Measurements from ENCODE around the gene DUOX1. TPM values are rescaled to one million over a fixed set of nuclear protein-coding genes. Genes with fewer than 3 reads are reported as not detected.
A peak's percentile ranks its signal among the peaks of the same experiment; 100 is the strongest.

DUOX1 gene
- total and polyA plus RNA-seq, 9 of the 15 experiments (the other 6 are each of a cell fraction or from before 2014, with no cell fraction given), result 0.01 to 0.22 (median 0.01) TPM; not detected in 6

DNA sequence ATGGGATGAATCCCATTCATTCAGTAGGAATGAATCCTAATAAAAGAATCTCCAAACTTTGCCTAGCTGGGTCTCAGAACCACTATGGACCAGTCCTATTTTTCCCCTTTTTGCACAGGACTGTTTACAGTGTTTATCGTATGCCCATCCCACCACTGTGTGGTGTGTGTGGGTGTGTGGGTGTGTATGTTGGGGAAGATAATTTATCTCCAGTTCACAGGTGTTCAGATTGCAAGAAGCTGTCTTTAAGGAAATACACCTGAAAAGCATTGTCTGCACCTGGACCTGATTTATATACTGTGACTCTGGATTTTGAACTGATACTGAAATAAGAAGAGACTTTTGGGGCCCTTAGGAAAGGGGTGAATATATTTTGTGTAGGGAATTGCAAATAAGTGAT lies 82.7 kb downstream of the DUOX1 start (continued):
- TF ChIP-seq NFRKB (IDR thresholded peaks at IDR 0.05; ENCODE audit: low read depth) (no peak), ZC3H8 (IDR thresholded peaks at IDR 0.05) (no peak), ARID1B (IDR thresholded peaks at IDR 0.05) (peak; percentile 80), PML (IDR thresholded peaks at IDR 0.05; ENCODE audit: low read length) (peak; percentile 63), RCOR1 (IDR thresholded peaks at IDR 0.05; ENCODE audit: borderline replicate concordance in 1 of 2, low read depth in 2 of 2, low read length in 2 of 2) (peak in 1 of 2 experiments; percentile 67; a peak in 1 of 4 replicates), TEAD4 (IDR thresholded peaks at IDR 0.05; ENCODE audit: low read length) (peak; percentile 91), TEAD4 (CRISPR knock-in tag; IDR thresholded peaks at IDR 0.05; ENCODE audit: borderline replicate concordance) (no peak)

Other genes starting within 250 kb of the DUOX1 start
Only the 7 nearest of the 8 such genes appear.
- gene TERB2, start 173.3 kb upstream of the DUOX1 start, total RNA-seq (2014; rRNA removed), result not detected in 2 replicates
- gene TERB2, start 173.3 kb upstream of the DUOX1 start, total RNA-seq (2014; rRNA removed; fragmentation: Illumina TruSeq; extraction: Trizol), result not detected in 2 replicates
- not detected in 2 replicates for gene TERB2, start 173.3 kb upstream of the DUOX1 start, total RNA-seq (2015; rRNA removed; fragmentation: Illumina TruSeq; extraction: Trizol)
- gene TERB2, start 173.3 kb upstream of the DUOX1 start, total RNA-seq (2021), result not detected in 2 replicates
- not detected in 2 replicates for gene TERB2, start 173.3 kb upstream of the DUOX1 start, polyA plus RNA-seq (2011; rRNA removed)
- not detected in 2 replicates for gene TERB2, start 173.3 kb upstream of the DUOX1 start, polyA plus RNA-seq (2014; fragmentation: Illumina TruSeq; extraction: Trizol)
- not detected for gene TERB2, start 173.3 kb upstream of the DUOX1 start, polyA plus RNA-seq (2014; fragmentation: Nextera tagmentation; extraction: Ambion mirVana)
- not detected in 2 replicates for gene TERB2, start 173.3 kb upstream of the DUOX1 start, polyA plus RNA-seq (2014; rRNA removed)
- gene SORD, start 106.8 kb upstream of the DUOX1 start, total RNA-seq (2014; rRNA removed), result 38.5 and 39.3 TPM in 2 replicates
- gene SORD, start 106.8 kb upstream of the DUOX1 start, total RNA-seq (2014; rRNA removed; fragmentation: Illumina TruSeq; extraction: Trizol), result 22.7 and 28.3 TPM in 2 replicates
- gene SORD, start 106.8 kb upstream of the DUOX1 start, total RNA-seq (2015; rRNA removed; fragmentation: Illumina TruSeq; extraction: Trizol), result 19.3 and 21.3 TPM in 2 replicates
- gene SORD, start 106.8 kb upstream of the DUOX1 start, total RNA-seq (2021), result 43.8 and 44.6 TPM in 2 replicates
- gene SORD, start 106.8 kb upstream of the DUOX1 start, polyA plus RNA-seq (2011; rRNA removed), result 62.2 and 79.2 TPM in 2 replicates
- gene SORD, start 106.8 kb upstream of the DUOX1 start, polyA plus RNA-seq (2014; fragmentation: Illumina TruSeq; extraction: Trizol), result 37.7 and 38.4 TPM in 2 replicates
- gene SORD, start 106.8 kb upstream of the DUOX1 start, polyA plus RNA-seq (2014; fragmentation: Nextera tagmentation; extraction: Ambion mirVana), result 10 to 100 TPM in 1 of 2 experiments, 1 to 10 TPM in 1; 5.9 to 14.1 TPM
- gene SORD, start 106.8 kb upstream of the DUOX1 start, polyA plus RNA-seq (2014; rRNA removed), result 29.6 and 42.3 TPM in 2 replicates
- gene DUOX2, start 15.8 kb upstream of the DUOX1 start, total RNA-seq (2014; rRNA removed), result under 0.01 TPM in 1 of 2 replicates, not detected in the other
- not detected in 2 replicates for gene DUOX2, start 15.8 kb upstream of the DUOX1 start, total RNA-seq (2014; rRNA removed; fragmentation: Illumina TruSeq; extraction: Trizol)
- not detected in 2 replicates for gene DUOX2, start 15.8 kb upstream of the DUOX1 start, total RNA-seq (2015; rRNA removed; fragmentation: Illumina TruSeq; extraction: Trizol)
- gene DUOX2, start 15.8 kb upstream of the DUOX1 start, total RNA-seq (2021), result 0.02 and 0.36 TPM in 2 replicates
- 0.01 and 0.03 TPM in 2 replicates for gene DUOX2, start 15.8 kb upstream of the DUOX1 start, polyA plus RNA-seq (2011; rRNA removed)
- not detected in 2 replicates for gene DUOX2, start 15.8 kb upstream of the DUOX1 start, polyA plus RNA-seq (2014; fragmentation: Illumina TruSeq; extraction: Trizol)
- gene DUOX2, start 15.8 kb upstream of the DUOX1 start, polyA plus RNA-seq (2014; fragmentation: Nextera tagmentation; extraction: Ambion mirVana), result not detected
- gene DUOX2, start 15.8 kb upstream of the DUOX1 start, polyA plus RNA-seq (2014; rRNA removed), result 0.01 and 0.05 TPM in 2 replicates
- not detected in 2 replicates for gene DUOXA2, start 15.7 kb upstream of the DUOX1 start, total RNA-seq (2014; rRNA removed)
- gene DUOXA2, start 15.7 kb upstream of the DUOX1 start, total RNA-seq (2014; rRNA removed; fragmentation: Illumina TruSeq; extraction: Trizol), result not detected in 2 replicates
- not detected in 2 replicates for gene DUOXA2, start 15.7 kb upstream of the DUOX1 start, total RNA-seq (2015; rRNA removed; fragmentation: Illumina TruSeq; extraction: Trizol)
- gene DUOXA2, start 15.7 kb upstream of the DUOX1 start, total RNA-seq (2021), result not detected in 2 replicates
- not detected in 2 replicates for gene DUOXA2, start 15.7 kb upstream of the DUOX1 start, polyA plus RNA-seq (2011; rRNA removed)
- not detected in 2 replicates for gene DUOXA2, start 15.7 kb upstream of the DUOX1 start, polyA plus RNA-seq (2014; fragmentation: Illumina TruSeq; extraction: Trizol)
- gene DUOXA2, start 15.7 kb upstream of the DUOX1 start, polyA plus RNA-seq (2014; fragmentation: Nextera tagmentation; extraction: Ambion mirVana), result not detected
- gene DUOXA2, start 15.7 kb upstream of the DUOX1 start, polyA plus RNA-seq (2014; rRNA removed), result not detected in 2 replicates
- not detected in 2 replicates for gene DUOXA1, start 115 bp upstream of the DUOX1 start, total RNA-seq (2014; rRNA removed)
- gene DUOXA1, start 115 bp upstream of the DUOX1 start, total RNA-seq (2014; rRNA removed; fragmentation: Illumina TruSeq; extraction: Trizol), result not detected in 2 replicates
- gene DUOXA1, start 115 bp upstream of the DUOX1 start, total RNA-seq (2015; rRNA removed; fragmentation: Illumina TruSeq; extraction: Trizol), result not detected in 2 replicates
- 0.24 TPM in 1 of 2 replicates, not detected in the other for gene DUOXA1, start 115 bp upstream of the DUOX1 start, total RNA-seq (2021)
- 0.17 TPM in 1 of 2 replicates, not detected in the other for gene DUOXA1, start 115 bp upstream of the DUOX1 start, polyA plus RNA-seq (2011; rRNA removed)
- gene DUOXA1, start 115 bp upstream of the DUOX1 start, polyA plus RNA-seq (2014; fragmentation: Illumina TruSeq; extraction: Trizol), result not detected in 2 replicates
- gene DUOXA1, start 115 bp upstream of the DUOX1 start, polyA plus RNA-seq (2014; fragmentation: Nextera tagmentation; extraction: Ambion mirVana), result not detected
- 0.74 TPM in 1 of 2 replicates, not detected in the other for gene DUOXA1, start 115 bp upstream of the DUOX1 start, polyA plus RNA-seq (2014; rRNA removed)
- gene SHF, start 58.0 kb downstream of the DUOX1 start, total RNA-seq (2014; rRNA removed), result 0.54 and 1.1 TPM in 2 replicates
- gene SHF, start 58.0 kb downstream of the DUOX1 start, total RNA-seq (2014; rRNA removed; fragmentation: Illumina TruSeq; extraction: Trizol), result 0.51 and 0.80 TPM in 2 replicates
- 0.62 and 0.68 TPM in 2 replicates for gene SHF, start 58.0 kb downstream of the DUOX1 start, total RNA-seq (2015; rRNA removed; fragmentation: Illumina TruSeq; extraction: Trizol)
- gene SHF, start 58.0 kb downstream of the DUOX1 start, total RNA-seq (2021), result 1.3 and 1.4 TPM in 2 replicates
- gene SHF, start 58.0 kb downstream of the DUOX1 start, polyA plus RNA-seq (2011; rRNA removed), result 0.74 and 2.2 TPM in 2 replicates
- gene SHF, start 58.0 kb downstream of the DUOX1 start, polyA plus RNA-seq (2014; fragmentation: Illumina TruSeq; extraction: Trizol), result 0.95 and 1.2 TPM in 2 replicates
- not detected for gene SHF, start 58.0 kb downstream of the DUOX1 start, polyA plus RNA-seq (2014; fragmentation: Nextera tagmentation; extraction: Ambion mirVana)
- gene SHF, start 58.0 kb downstream of the DUOX1 start, polyA plus RNA-seq (2014; rRNA removed), result 0.66 and 0.85 TPM in 2 replicates
- not detected in 2 replicates for gene SLC28A2, start 122.2 kb downstream of the DUOX1 start, total RNA-seq (2014; rRNA removed)
- gene SLC28A2, start 122.2 kb downstream of the DUOX1 start, total RNA-seq (2014; rRNA removed; fragmentation: Illumina TruSeq; extraction: Trizol), result not detected in 2 replicates
- gene SLC28A2, start 122.2 kb downstream of the DUOX1 start, total RNA-seq (2015; rRNA removed; fragmentation: Illumina TruSeq; extraction: Trizol), result not detected in 2 replicates
- gene SLC28A2, start 122.2 kb downstream of the DUOX1 start, total RNA-seq (2021), result not detected in 2 replicates
- not detected in 2 replicates for gene SLC28A2, start 122.2 kb downstream of the DUOX1 start, polyA plus RNA-seq (2011; rRNA removed)
- gene SLC28A2, start 122.2 kb downstream of the DUOX1 start, polyA plus RNA-seq (2014; fragmentation: Illumina TruSeq; extraction: Trizol), result not detected in 2 replicates
- under 1 TPM; 0.03 to 0.04 TPM for gene SLC28A2, start 122.2 kb downstream of the DUOX1 start, polyA plus RNA-seq (2014; fragmentation: Nextera tagmentation; extraction: Ambion mirVana)
- not detected in 2 replicates for gene SLC28A2, start 122.2 kb downstream of the DUOX1 start, polyA plus RNA-seq (2014; rRNA removed)